DND-41 (cell line): ENCODE data around the gene TM4SF1.

Experiments used
- ATAC-seq: fragments of 200-7000 bp; cut with Tn5 transposase; 3 replicates; pipeline ENCODE4 v1.9.1; 2021; ENCODE audit warnings: low read depth; ENCODE audit not compliant: insufficient read depth
- DNase-seq: peaks from one replicate; pipeline ENCODE4 v3.0.0-alpha.2; 2020
- H2AFZ ChIP-seq: 2 replicates; pipeline ENCODE4 v1.6.0; 2012; ENCODE audit warnings: low read depth, low read length
- H3K27ac ChIP-seq: 2 replicates; pipeline ENCODE4 v1.5.1; 2012; ENCODE audit warnings: low read length, inconsistent platforms
- H3K27me3 ChIP-seq: fragments of 200-600 bp; sonication (generic); 2 replicates; pipeline ENCODE4 v1.6.0; 2012; ENCODE audit warnings: low read length, mild to moderate bottlenecking, inconsistent platforms; ENCODE audit not compliant: insufficient read depth, poor library complexity
- H3K36me3 ChIP-seq: 2 replicates; pipeline ENCODE4 v1.5.1; 2012; ENCODE audit warnings: low read length, inconsistent platforms; ENCODE audit not compliant: insufficient read depth
- H3K4me1 ChIP-seq: 2 replicates; pipeline ENCODE4 v1.5.1; 2012; ENCODE audit warnings: mild to moderate bottlenecking, low read length; ENCODE audit not compliant: insufficient read depth
- H3K4me2 ChIP-seq: 2 replicates; pipeline ENCODE4 v1.6.0; 2012; ENCODE audit warnings: mild to moderate bottlenecking, moderate library complexity, low read length, inconsistent platforms; ENCODE audit not compliant: insufficient read depth
- H3K4me3 ChIP-seq, 2 experiments: fragments of 200-600 bp in 1 of 2; shearing (Covaris generic) in 1 of 2; 2 replicates each; pipeline ENCODE4 v1.5.1; 2012 to 2016; ENCODE audit warnings: inconsistent platforms in 2 of 2, low read length in 2 of 2, mild to moderate bottlenecking in 2 of 2, low read depth in 1 of 2, moderate library complexity in 1 of 2
- H3K79me2 ChIP-seq: 2 replicates; pipeline ENCODE4 v1.6.0; 2012; ENCODE audit warnings: low read length, inconsistent platforms; ENCODE audit not compliant: insufficient read depth
- H3K9ac ChIP-seq: 2 replicates; pipeline ENCODE4 v1.6.0; 2012; ENCODE audit warnings: low read depth, mild to moderate bottlenecking, inconsistent platforms, low read length, moderate library complexity
- H3K9me3 ChIP-seq: 2 replicates; pipeline ENCODE4 v1.5.1; 2012; ENCODE audit warnings: low read length, moderate library complexity, mild to moderate bottlenecking, inconsistent platforms; ENCODE audit not compliant: insufficient read depth, severe bottlenecking
- H4K20me1 ChIP-seq: 2 replicates; pipeline ENCODE4 v1.6.0; 2012; ENCODE audit warnings: low read length; ENCODE audit not compliant: insufficient read depth
- CTCF ChIP-seq: IDR thresholded peaks from 2 replicates; pipeline ENCODE4 v1.5.1; 2012; ENCODE audit warnings: borderline replicate concordance, low read length, moderate library complexity, mild to moderate bottlenecking; ENCODE audit not compliant: poor library complexity, severe bottlenecking; ENCODE audit errors: extremely low read depth
- EZH2 ChIP-seq: IDR thresholded peaks from 3 replicates; pipeline ENCODE4 v1.6.1; 2012; ENCODE audit warnings: borderline replicate concordance, low read depth, mild to moderate bottlenecking, moderate library complexity, low read length, inconsistent platforms; ENCODE audit not compliant: severe bottlenecking

TM4SF1 gene

GRCh38 chr3:149343951-149344350 lies 33.5 kb downstream of the TM4SF1 start:
- Histone ChIP-seq H3K36me3 (no peaks in the 10 kb centered on the region), H3K4me2 (no peak overlapping the region), H3K9me3 (no peaks in the 10 kb centered on the region), H2AFZ (no peak overlapping the region), H3K79me2 (no peaks in the 10 kb centered on the region), H3K27ac (no peak overlapping the region), H3K9ac (no peak overlapping the region), H4K20me1 (no peaks in the 10 kb centered on the region), H3K4me3 (no peak overlapping the region), H3K4me1 (no peaks in the 10 kb centered on the region), H3K27me3 (peaks cover 13% of the 10 kb centered on the region)
- DNase-seq: no peak
- TF ChIP-seq CTCF (peak; percentile 48), EZH2 (no peak)
- ATAC-seq: 0 out of 3 replicates have a peak, but pooled peaks have one; percentile 47

- H3K9me3 ChIP-seq: no peaks in the 10 kb centered on the region
- no peaks in the 10 kb centered on the region for H3K79me2 ChIP-seq
- H3K4me2 ChIP-seq: no peak overlapping the region
- TF ChIP-seq EZH2 (no peak), CTCF (no peak)
- H3K36me3 ChIP-seq: no peaks in the 10 kb centered on the region
- H3K4me3 ChIP-seq: no peak overlapping the region
- peaks cover 6% of the 10 kb centered on the region for H3K27me3 ChIP-seq
- H3K4me1 ChIP-seq: no peaks in the 10 kb centered on the region
- ATAC-seq (no peak), DNase-seq (no peak)
- no peaks in the 10 kb centered on the region for H4K20me1 ChIP-seq
- H2AFZ ChIP-seq: no peak overlapping the region
- no peak overlapping the region for H3K9ac ChIP-seq
- no peak overlapping the region for H3K27ac ChIP-seq
Measured at GRCh38 chr3:149342413-149343380, 34.8 kb downstream of the TM4SF1 start.

DNA sequence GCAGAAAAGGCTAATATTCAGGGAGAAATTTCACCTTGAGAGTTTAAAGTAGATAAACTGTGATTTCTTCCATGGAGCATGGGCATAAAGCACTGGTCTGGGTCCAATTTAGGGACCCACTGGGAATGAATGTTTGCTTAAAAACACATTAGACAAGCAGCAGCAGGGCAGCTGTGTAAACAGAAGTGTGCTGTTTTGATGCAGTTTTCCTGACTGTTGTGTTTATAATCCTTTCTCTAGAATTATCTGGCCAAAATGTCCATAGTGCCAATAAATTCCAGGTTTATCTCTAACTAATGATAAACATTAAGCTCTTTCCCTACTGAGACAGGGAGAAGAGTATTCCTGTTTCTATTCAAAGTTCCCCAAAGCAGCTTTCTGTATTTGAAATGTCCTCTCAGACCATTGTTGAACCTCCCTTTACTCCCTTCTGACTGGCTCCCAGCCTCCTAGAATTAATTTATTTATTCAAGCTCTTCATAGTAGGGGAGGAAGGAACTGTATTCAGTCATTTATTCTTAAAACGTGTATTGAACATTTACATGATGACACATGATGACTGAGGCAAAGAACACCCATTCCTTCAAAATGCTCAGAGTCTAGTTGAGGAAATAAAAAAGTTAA lies 37.0 kb downstream of the TM4SF1 start:
- peaks cover 2% of the 10 kb centered on the region for H3K27me3 ChIP-seq
- H4K20me1 ChIP-seq: no peaks in the 10 kb centered on the region
- H3K4me2 ChIP-seq: no peak overlapping the region
- no peak overlapping the region for H3K9ac ChIP-seq
- no peak overlapping the region for H3K27ac ChIP-seq
- DNase-seq (no peak), ATAC-seq (no peak)
- TF ChIP-seq EZH2: no peak
- TF ChIP-seq CTCF: no peak
- no peak overlapping the region for H2AFZ ChIP-seq
- H3K9me3 ChIP-seq: no peaks in the 10 kb centered on the region
- no peak overlapping the region for H3K4me3 ChIP-seq
- no peaks in the 10 kb centered on the region for H3K79me2 ChIP-seq
- H3K36me3 ChIP-seq: no peaks in the 10 kb centered on the region
- H3K4me1 ChIP-seq: no peaks in the 10 kb centered on the region
